Renal cortical epithelial cell (primary cell): ENCODE data around the gene RIMBP2. TPM values are rescaled to one million over a fixed set of nuclear protein-coding genes. Genes with fewer than 3 reads are reported as not detected.

Experiments
- DNase-seq: peaks from one replicate; pipeline ENCODE4 v3.0.0-alpha.2; 2011; ENCODE audit warnings: low read depth
- total RNA-seq: library from RNA; depleted of rRNA; stranded (reverse); fragments of >200 nt; gene quantifications from 2 replicates; pipeline ENCODE4 v1.2.3, GENCODE V29; 2014

Gene RIMBP2
- total RNA-seq, 1 donor from 2014 or later, result 3.2 TPM

DNA sequence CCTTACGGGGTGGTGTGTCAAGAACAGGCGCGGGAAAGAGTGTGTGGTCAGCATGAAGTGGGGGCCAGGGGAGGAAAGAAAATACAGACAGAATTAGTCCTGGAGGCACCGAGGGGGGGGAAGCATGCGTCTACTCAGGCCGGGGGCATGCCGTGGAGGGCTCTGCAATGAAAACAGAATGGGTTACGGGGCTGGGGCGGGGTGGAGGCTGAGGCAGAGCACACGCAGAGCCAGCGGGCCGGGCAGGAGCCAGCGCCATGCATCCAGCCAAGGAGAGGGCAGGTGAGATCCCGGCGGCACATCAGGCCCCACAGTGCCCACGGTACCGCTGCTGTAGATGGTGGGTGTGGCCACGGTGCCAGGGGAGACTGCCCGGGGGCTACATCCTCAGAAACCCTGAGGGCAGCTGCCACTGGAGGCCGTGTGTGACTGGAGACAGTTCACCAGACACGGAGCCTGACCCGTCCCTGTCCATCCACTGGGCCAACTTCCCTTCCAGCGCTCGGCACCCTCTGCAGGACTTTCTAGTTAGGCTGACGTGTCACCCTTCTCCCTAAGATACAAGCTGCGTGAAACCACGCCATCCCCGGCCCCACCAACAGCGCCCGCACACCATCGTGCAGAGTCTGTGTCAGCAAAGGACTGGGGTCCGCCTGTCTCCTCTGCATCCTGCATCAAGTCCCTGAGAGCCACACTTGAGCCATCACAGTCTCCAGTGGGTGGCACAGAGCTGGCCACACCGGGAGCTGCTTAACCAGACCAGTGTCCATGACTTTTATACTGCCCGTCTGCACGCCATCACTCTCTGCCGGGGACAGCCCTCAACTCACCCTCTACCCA is 291.0 kb downstream of the RIMBP2 start:
- no peak for DNase-seq

DNA sequence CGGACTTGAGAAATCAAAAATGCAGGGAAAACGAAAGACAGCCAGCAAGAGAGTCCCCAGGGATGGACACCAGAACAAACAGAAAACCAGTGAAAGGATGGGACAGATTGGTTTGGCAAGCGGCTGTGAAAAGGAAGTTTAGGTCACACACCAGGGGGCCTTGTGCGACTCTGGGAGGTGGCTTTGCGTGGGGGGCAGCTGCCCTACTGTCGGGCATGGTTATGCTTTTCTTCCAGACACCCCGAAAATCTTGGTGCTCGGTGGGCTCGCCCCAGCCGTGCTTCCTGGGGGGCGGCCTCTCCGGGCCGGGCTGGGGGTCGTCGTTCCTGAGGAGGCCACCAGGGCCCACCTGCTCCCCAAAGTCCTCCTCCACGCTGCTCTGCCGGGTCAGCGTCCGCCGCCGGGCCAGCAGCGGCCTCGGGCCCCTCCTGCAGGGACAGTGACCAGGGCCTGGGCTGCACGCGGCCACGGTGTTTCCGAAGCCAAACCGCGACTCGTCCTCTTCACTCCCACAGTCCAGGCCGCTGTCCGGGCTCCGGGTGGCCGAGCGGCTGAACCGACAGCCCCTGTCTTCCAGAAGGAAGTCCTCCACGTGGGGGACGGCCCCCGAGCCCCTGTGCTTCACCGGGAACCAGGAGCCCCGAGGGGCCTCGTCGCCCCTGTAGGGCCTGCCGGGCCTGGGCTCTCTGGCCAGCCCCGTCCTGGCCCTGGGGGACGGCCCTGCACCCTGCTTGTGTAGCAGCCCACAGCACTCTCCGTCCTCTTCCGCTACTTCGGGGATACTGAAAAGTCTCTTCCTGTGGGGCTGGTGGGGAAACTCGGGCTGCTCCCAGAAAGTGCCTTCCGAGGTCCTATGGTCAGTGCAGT is 291.9 kb downstream of the RIMBP2 start:
- DNase-seq, result no peak

DNA sequence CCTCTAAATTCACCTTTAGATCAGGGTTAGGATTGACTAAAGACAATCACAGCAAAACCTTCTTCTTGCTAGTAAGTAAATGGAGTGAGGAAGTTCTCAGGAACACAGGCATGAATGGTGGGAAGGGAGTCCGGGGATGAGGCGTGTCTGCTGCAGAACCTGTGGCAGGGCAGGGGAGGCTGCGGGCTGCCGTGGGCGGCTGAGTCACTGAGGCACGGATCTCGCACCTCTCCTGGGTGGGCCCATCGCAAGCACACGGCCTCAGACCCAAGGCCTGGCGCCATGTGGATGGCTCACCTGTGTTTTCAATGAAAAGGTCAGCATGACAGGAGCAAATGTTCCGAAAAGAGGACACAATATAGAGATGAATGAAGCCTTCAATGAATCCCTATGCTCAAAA is 293.0 kb downstream of the RIMBP2 start:
- no peak for DNase-seq

DNA sequence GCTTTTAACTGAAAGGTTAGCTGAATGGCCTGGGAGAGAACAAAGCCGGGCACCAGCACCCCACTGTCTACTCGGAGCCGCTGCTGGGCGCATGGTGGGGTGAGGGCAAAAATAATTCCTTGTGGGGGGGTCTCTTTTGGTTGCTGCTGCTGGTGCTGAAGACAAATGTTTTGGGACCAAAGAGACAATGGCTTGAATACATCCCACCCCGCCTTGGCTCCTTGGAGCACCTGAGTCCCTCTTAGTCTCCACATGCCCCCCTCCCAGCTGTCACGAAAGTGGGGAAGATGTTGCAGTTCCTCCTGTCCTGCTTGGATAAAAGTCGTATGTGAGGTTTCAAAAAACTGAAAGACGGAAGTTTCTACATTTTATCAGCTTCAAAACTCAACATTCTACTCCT is 293.4 kb downstream of the RIMBP2 start:
- DNase-seq, result no peak

DNA sequence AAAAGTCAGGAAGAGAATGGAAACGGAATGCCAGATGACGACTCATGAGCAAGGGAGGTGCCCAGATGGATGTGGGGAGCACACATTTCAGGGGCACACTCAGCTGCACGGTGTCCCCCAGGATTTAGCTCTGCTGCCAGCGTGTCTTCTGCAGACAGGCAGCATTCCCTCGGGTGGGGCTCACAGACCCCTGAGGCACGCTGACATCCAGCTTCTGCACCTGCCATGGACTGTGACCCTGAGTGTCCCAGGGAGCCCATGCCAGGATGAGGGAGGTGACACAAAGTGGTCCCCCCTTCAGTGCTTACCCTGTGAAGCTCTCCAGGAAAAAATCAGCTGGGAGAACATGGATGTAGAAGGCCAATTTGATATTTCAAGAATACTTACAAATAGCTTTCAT is 294.2 kb downstream of the RIMBP2 start:
- DNase-seq, result no peak

DNA sequence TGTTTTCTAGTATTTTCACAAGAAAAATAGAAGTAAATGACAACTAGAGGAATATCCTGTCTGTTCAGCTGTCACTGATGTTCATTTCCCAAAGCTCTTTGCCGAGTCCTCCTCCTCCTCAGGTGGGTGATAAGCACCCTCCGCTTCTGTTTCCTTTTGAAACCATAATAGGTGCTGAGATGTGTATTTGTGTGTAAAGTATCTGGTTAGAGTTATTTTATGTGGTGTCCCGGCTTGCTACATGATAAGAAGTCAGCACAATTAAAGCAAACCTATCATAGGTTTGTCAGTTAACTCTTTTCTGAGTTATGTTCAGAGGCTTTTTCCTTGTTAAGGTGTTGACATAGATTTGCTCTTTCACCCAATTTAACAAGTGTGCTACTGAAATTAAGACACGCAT is 296.0 kb downstream of the RIMBP2 start:
- DNase-seq, result no peak

DNA sequence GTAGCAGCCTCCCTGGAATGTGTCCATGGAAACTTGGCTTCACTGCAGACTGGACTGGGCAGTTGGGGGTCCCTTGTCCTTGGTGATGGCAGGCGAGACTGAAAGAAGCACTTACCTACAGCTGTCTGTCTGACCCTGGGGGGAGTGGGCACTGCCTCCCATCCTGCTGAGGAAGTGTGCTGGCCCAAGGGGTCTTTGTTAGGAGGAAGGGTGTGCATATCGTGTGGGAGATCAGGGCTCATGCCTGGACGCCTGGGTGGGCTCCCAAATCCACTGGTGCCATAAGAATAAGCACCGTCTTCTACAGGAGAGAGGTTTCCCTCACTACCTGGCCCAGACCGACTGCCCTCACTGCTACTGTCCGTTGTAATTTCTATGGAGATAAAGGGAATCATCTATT is 297.0 kb downstream of the RIMBP2 start:
- DNase-seq, result no peak

DNA sequence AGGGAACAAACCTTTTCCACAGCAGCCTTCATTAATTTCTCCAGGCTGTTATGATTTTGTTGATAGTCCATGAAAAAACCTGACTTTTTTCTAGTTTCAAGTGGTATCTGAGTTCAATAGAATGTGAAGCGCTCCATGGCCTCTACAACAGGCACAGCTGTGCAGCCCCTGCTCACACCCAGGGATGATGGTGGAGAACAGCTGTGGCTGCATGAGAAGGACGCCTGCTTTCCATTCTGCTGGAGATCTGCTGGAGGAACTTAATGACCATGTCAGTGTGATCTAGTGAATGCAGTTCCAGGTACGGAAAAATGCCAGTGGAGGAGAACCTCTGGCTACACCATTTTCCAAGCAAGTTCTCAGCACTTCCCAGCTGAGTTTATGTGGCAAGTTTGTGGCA is 297.8 kb downstream of the RIMBP2 start:
- no peak for DNase-seq

DNA sequence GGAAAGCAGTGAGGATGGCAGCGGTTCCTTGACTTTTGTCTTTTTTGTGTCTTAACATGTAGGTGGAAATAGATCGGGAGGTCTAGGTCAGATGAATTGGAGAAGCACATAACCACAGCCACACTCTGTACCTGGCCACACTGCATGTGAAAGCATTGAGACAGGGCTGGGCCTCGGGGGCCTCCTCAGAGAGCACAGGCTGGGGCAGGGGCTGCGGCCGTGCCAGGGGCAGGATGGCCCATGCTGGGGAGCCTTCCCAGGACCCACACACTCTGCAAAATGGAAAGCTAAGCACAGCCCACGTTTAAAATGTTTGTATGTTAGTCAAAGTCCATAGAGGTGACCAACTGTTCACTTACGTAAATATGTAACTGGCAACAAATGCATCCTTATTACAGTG is 301.7 kb downstream of the RIMBP2 start:
- no peak for DNase-seq

DNA sequence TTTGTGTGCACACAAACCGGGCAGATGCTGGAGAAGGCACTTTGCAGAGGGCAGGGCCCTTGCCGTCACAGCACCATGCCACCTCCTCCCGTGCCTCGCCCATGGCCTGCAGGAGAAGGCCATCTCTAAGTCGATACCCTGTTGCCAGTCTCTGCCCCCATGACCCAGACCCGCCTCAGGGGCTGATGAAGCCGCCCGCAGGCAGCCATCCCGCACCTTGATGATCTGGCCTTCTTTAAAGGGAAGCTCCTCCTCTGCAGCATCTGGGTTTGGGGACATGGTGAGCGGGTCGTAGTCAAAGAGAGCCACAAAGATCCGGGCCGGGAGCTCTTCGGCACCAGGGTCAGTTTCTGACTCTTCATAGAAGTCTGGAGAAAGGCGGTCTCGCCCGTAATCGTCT is 302.2 kb downstream of the RIMBP2 start:
- DNase-seq, result no peak

DNA sequence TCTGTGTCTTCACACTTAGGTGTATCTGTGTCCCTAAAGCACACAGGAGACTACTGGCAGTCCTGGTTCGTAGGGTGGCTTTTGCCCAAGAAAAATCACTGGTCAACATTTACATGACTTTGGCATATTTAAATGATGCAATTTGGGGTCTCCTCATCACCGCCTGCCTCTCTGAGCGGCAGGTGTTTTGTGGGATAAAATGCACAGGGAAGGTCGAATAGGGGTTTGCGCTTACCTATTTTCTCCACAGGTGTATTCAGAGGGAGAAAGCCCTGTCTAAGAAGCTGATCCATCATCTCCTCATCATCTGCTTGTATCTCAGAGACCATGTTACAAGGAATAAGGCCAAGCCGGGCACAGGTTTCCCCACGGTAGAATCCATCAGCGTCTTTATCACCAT is 303.7 kb downstream of the RIMBP2 start:
- DNase-seq, result no peak

DNA sequence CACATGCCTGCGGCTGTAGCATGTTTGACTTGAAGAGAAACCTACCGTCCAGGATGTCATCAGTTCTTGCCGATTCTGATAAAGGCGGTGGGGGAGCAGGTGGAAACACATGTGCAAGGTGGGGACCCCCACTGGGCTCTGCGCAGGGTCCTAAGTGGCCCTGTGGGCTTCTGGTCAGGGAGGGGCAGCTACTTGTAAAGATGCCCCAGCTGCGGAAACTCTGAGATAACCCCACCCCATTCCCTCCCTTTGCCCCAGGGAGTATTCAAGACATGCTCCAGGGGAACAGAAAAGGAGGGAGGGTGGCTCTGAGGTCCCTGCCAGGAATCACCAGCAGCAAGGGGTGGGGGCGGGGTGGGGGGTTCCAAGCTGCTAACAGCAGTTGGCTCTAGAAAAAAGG is 310.8 kb downstream of the RIMBP2 start:
- no peak for DNase-seq

DNA sequence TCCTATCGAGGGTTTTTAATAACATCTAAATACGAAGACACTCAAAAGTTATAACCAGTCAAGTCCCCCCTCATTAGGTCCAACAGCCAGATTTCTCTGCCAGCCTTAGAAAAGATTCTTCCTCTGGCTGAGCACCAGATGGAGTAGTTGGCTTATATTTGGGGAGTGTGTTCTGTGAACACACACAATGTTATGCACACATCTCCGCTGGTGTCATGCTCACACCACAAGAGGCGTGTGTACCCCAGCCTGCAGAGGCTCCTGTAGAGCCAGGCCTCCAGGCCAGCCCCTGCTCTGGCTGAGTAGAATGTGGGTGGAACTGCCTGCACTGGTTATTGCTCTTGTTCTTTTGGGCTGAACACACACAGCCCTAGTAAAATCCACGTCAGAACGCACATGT is 314.4 kb downstream of the RIMBP2 start:
- no peak for DNase-seq

DNA sequence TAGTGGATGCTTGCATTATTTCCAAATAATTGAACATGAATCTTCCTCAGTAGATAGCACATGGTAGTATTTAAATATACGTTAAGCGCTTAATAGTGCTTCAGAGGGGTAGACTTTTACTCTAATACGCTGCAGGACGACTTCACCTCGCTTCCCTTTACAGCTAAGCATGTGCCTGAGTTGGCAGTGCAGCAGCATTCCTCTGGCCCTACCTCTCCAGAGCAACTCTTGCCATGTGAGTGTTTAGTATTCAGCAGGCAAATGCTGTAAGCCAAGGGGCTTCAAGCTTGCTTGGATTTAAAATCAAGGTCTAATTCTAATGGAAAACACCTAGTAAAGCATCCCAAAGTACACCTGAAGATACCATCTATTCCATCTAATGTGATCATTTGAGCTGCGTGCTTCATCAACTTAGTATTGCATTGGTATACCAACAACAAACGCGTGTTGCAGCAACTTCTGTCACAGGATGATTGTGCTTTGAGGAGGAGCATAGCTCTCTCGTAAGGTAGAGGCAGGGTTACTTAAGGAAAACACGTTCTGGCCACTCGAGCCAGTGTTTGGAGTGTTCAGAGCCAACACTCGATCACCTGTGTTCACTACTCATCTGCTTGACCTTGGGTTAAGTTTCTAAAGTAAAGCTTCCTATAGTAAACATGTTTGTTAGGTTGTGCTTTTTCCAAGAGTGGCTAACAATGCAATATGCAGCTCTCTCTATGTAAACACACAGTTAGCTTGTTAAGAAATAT is 317.8 kb downstream of the RIMBP2 start:
- no peak for DNase-seq

DNA sequence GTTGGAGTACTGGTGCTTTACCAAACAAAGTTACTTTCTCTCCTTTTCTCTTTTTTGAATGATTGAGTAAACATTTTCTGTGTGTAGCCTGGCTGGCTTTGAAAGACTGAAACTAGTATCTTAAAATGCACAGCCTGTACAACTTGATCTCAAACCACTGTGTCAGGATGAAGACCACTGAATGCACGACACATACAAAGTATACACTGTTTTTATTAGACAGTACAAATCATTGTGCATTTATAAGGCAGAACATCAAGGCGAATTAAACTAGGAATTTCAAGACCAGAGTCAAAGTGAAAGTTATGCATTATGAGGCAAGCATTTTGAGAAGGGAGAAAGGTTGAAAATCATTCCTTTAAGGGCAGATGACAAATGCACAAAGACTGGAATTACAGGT is 319.4 kb downstream of the RIMBP2 start:
- no peak for DNase-seq

DNA sequence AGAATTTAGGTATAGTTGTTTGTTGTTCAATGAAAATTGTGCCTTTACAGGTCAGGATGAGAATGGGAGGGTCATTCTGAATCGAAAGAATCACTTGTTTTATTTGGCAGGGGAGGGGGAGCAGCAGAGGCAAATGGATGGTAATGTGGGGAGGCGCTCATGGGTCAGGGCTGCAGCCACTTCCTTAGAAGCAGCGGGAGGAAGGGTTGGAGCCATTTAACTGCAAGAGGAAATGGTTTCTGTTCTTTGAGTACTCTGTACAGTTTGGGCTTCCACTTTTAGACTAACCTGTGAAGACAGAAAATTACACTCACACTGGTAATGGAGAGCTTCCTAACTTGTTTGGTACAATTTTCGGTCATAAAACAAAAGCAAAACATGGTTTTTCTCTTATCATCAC is 321.2 kb downstream of the RIMBP2 start:
- DNase-seq, result no peak

DNA sequence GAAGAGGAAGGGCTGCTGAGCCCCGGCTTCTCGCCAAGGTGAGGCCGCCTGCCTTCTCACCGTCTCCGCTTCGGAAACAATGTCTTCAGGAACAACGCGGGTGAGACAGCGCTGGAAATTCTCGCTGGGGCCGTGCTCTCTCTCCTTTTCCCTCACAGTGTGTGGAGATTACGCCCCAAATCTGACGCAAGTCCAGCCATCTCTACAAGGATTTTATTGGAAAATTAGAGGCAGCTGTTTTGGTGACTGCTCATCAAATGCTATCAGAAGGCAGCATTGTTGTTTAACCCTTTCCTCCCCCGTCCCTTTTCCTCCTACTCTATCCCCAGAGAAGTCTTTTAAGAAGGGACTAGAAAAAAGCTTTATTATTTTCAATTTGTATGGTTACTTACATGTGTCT is 324.9 kb downstream of the RIMBP2 start:
- DNase-seq, result no peak

DNA sequence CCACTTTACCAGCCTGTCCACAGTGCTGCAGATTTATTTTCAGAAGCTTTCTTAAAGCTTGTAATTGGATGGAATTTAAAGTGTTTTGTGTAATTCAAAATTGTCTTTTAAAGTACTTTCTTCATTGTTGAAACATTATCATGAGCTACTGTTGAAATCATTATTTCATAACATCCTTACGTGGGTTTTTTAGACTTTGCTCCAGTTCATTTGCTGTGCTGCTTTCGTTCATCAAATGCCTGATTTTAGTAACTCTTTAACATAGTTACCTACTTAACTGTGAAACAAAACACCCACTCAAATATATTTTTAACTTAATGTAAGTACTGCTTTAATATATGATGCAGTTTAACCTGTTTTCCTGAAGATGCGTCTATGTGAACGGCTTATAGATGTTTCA is 330.9 kb downstream of the RIMBP2 start:
- no peak for DNase-seq

DNA sequence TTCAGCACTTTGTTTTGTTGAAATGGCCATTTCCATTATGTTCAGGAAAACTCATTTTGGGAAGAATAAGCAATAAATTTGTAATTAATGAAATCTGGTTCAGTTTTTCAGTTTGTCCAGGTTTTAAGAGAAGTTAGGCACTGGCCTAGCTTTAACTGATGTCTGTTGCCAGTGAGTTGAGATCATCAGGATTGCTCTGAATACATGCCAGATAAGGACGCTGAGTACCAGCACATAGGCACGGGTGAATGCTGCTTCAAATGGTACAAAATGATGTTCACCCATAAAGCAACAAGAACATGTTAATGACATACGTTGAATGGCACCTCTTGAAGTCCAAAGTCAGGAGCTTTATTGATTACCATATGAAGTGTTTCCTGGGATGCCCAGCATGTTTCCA is 331.9 kb downstream of the RIMBP2 start:
- DNase-seq, result no peak

DNA sequence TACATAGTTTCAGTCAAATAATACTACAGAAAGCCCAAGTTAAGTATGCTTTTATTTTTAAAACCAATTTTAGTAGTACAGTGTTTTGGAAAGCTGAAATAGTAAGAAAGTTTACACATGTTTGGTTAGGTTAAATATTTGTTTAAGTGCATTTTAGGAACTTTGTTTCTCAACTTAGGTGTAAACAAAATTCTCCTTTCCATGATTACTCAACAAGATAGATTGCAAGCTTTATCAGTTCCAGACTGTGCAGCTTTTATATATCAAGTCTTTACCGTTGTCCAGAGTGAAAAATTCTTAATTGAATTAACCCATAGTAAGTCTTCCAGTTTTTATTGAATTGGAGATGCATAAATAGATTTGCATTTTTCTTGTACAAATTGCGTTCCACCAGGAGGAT is 333.3 kb downstream of the RIMBP2 start:
- DNase-seq, result no peak

DNA sequence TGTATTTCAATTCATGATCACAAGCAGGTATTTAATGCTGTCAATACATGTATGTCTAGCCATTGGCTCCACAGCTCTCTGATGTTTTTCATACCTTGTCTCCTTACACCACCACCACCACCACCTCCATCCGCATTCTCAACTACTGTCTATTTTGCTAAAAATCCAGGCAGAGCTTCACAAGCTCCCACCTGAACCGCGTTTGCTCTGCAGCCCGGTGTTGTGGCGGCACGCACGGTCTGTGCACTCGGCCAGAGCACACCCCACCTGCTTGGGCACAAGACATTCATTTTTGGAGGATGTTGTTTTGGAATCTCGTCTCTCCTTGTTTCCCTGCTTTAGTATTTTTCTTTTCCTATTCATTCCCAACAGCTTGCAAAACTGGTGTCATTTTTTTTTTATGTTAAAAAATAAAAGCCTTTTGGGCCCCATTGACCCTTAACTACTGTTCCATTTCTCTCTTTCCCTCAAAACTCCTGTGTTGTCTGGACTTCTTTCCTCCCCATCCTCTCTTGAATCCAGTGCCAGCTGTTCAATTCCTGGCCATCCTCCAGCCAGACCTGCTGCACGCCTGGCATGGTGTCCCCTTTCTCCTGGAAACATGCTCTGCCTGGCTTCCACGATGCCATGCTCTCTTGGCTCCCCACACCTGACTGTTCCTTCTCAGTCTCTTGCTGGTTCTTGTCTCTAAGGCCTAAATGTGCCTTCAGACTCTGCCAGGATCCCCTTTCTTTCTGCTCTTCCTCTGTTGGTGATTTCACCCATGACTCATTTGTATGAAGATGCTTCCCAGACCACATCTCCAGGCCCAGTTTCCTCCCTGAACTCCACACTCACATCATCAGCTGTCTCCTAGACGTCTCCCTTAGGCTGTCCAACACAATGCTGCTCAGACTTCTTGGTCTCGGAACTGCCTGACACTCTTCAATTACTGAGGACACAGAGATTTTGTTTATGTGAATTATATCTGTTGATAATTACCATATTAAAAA is 340.5 kb downstream of the RIMBP2 start:
- DNase-seq, result no peak
